SW 1271 (cell line): ENCODE results near the gene PGAP6.
"Not testable (repeated sequence)": the region's sequence is repeated elsewhere in the genome, so short reads cannot be mapped to it uniquely, and the experiment has no call there.

Experiments
- DNase-seq, 2 experiments: peaks; one replicate each; lab custom pipeline; 2025; lab: John Stamatoyannopoulos, UW

Gene PGAP6

DNA sequence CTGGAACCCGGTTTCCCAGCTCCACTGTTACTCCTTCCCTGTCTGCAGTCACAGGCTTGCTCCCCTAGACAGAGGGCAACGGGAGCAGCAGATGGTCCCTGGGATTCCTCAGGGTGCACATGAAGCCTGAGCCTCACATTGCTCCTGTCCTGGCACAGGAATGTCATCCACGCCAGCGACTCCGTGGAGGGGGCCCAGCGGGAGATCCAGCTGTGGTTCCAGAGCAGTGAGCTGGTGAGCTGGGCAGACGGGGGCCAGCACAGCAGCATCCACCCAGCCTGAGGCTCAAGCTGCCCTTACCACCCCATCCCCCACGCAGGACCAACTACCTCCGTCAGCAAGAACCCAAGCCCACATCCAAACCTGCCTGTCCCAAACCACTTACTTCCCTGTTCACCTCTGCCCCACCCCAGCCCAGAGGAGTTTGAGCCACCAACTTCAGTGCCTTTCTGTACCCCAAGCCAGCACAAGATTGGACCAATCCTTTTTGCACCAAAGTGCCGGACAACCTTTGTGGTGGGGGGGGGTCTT, 18.3 kb upstream of the PGAP6 start:
- DNase-seq = no peak

DNA sequence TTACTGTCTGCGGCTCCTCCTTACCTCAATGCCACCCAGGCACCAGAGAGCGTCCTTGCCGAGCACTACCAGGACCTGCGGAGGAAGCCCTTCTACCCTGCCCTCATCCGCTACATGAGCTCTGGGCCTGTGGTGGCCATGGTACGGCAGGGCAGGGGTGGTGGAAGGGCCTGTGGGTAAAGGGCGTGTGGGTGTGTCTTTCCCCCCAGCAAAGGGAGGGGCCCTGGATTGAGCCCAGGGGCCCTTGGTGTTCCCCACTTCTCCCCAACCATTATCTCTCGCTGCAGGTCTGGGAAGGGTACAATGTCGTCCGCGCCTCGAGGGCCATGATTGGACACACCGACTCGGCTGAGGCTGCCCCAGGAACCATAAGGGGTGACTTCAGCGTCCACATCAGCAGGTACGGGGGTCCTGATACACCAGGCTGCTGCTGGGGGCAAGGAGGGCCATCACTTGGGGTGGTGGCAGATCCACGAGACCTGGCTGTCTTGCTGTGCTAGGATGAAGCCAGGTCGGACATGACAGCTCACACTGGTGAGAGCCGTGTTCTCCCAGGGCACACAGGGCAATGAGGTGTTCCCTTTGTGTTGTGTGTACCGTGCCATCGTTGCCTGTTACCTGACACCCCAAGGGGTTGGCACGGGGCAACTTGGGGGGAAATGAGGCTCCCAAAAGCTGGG, 17.7 kb upstream of the PGAP6 start:
- no peak for DNase-seq

DNA sequence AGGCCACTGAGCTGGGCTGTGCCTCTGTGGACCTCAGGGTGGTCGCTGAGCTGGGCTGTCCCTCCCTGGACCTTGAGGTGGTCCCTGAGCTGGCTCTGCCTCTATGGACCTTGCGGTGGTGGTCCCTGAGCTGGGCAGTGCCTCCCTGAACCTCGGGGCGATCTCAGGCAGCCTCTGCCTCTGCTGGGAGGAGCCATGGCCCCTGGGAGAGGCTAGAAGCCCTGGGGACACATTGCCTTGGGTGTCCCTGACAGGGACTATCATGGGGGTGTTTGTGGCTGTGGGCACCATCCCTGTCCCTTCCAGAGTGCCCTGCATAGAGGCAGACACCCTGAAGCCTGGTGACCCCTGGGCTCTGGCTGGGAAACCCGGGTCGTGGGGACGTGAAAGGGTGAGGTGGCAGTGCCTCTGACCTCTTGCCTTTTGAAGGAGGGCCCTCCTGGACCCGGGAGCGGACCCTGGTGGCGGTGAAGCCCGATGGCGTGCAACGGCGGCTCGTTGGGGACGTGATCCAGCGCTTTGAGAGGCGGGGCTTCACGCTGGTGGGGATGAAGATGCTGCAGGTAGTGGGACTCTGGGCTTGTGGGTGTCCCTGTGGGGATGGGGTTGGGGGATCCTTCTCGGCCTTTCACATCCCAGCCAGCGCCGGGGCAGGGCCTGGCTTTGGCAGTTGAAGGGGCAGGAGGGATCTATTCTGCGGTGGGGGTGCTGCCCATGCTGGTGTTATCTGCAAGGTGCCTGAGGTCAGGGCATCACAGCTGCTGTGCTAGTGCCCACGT, 17.0 kb upstream of the PGAP6 start:
- DNase-seq = no peak

DNA sequence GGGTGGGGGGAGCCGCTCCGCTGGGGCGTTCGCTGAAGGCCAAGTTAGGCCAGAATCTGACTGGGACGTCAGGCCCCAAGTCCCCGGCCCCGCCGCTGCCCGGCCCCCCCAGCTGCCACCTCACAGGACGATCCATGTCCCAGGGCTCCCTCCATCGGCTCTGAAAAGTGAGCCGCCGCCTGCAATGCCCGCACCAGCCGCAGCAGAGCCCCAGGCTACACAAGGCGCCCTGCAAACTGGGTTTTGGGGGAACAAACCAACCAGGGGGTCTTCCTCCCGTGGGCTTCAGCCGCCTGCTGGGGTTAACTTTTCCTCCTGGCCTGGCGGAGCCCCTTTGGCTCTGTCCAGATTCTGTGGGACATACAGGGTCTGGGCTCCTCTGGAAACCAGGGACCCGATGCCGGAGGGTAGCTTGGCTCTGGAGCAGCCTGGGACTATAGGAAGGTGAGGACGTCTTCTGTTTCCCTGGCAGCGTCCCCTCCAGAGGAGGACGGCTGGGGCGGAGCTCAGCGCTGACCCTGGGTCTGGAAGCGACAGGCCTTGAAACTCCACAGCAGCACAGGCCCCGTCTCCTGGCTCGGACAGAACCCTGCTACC, 16.1 kb upstream of the PGAP6 start:
- DNase-seq = peak in 1 of 2 experiments; percentile 14

DNA sequence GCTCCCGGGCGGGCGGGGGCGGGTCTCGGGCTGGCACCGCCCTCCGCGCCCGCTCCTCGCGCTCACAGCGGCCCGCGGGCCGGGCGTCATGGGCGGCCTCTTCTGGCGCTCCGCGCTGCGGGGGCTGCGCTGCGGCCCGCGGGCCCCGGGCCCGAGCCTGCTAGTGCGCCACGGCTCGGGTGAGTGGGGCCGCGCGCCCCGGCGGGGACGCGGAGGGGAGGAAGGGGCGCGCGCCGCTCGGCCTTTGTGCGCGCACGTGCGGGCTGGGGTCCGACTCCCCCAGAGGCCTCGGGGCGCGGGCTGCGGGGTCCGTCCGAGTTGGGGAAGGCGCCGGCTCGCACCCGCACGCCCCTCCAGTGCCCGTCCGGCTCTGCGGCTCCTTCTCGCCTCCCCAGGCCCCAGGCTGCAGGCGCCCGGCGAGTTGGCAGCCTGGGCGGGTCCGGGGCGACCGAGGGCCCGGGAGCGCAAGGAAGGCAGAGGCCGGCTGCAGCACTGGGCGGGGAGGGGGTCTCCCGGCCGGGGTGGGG, 15.4 kb upstream of the PGAP6 start, which contains the start of gene NME4:
NME4 (plus strand) TSS at position 65 of the 527 bp plus-strand sequence; CDS start at position 89, 24 bp downstream.
- DNase-seq = no peak

DNA sequence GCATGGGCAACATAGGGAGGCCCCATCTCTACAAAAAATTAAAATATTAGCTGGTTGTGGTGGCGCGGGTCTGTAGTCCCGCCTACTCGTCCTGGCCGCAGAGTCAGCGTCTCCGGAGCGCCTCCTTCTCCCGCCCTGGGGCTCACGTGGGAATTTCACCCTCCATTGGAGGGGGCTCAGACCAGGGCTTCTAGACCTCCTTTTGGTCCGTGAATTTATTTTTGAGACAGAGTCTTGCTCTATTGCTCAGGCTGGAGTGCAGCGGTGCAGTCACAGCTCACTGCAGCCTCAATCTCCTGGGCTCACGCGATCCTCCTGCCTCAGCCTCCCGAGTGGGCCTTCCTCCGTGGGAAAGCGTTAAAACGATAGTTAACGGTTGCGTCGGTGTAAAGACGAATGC, 14.8 kb upstream of the PGAP6 start:
- peak in 1 of 2 experiments; percentile 30 for DNase-seq

DNA sequence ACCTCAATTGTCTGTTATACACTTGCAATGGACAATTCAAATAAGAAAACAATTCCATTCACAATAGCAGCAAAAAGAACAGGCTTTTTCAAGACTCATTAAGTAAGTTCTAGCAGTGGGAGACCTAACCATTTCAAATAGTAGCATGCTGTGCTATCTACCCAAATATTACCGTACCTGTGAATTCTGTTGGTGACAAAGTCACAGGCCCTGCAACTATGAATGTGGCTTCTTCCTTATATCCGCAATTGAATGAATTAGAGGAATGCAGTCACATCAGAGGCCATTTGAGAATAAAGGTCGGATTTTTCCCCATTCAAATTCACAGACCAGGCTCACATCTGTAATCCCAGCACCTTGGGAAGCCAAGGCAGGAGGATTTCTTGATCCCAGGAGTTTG, 14.4 kb upstream of the PGAP6 start:
- DNase-seq = no peak

DNA sequence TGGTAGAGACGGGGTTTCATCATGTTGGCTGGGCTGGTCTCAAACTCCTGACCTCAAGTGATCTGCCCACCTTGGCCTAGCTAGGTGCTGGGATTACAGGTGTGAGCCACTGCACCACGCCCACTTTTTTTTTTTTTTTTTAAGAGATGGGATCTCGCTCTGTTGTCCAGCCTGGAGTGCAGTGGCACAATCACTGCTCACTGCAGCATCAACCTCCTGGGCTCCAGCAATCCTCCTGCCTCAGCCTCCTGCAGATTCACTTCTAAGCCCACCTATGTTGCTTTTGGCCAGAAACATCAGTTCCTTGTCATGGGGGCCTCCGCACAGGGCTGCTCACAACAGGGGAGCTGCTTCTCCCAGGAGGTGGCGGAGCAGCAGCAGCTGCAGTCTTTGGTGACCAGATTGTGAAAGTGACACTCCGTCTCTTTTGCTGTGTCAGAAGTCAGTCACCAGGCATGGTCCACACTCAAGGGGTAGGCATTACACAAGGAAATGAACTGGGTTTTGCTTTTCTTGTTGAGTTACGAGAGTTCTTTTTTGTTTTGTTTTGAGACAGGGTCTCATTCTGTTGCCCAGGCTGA, 10.8 kb upstream of the PGAP6 start:
- DNase-seq = no peak

DNA sequence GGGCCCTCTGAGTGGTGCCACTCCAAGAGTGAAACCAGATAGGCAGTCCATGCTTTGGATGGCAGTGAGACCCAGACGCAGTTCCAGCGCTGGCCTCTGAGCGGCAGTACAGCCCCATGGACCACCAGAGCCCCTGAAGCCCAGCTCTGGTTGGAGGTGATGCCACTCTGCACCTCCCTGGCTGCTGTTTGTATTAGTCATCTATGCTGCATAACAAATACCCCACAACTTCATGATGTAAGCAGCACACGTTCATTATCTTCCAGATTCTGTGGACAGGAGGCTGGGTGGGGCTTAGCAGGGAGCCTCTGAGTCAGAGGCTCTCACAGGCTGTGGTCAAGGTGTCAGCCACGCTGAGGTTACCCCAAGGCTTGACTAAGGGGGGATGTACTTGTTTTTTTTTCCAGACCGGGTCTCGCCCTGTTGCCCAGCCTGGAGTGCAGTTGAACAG, 10.1 kb upstream of the PGAP6 start:
- peak in 1 of 2 experiments; percentile 46 for DNase-seq

DNA sequence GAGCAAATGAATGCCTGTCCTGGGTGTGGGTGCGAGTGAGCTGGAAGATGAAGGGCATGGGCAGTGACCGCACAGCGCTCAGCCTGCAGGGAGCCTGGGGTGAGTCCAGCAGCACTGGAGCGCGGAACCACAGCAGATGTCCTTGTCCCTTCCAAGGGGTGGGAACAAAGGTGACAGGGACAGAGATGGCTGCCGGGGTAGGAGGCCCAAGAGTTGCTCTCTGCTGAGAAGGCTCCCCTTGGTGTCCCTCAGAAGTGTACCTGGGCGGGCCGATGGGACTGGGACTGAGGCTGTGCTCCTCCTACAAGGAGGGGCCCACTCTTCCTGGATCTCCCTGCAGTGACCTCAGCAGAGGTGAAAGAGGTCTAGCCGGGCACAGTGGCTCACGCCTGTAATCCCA, 7.6 kb upstream of the PGAP6 start:
- DNase-seq = no peak

DNA sequence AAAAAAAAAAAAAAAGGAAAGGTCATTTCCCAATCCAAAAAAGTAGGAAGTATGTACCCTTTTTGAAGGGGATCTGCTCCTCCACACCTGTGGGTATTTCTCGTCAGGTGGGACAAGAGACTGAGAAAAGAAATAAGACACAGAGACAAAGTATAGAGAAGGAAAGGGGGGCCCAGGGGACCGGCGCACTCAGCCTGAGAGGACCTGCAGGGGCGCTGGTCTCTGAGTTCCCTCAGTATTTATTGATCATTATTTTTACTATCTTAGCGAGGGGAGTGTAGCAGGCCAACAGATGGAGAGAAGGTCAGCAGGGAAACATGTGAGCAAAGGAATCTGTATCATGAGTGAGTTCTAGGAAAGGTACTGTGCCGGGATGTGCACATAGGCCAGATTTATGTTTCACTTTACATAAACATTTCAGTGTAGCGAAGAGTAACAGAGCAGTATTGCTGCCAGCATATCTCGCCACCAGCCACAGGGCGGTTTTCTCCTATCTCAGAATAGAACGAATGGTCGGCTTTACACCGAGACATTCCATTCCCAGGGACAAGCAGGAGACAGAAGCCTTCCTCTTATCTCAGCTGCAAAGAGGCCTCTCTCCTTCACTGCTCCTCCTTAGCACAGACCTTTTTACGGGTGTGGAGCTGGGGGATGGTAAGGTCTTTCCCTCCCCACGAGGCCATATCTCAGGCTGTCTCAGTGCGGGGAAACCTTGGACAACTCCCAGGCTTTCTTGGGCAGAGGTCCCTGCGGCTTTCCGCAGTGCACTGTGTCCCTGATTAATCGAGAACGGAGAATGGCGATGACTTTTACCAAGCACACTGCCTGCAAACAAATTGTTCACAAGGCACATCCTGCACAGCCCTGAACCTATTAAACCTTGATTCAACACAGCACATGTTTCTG, 6.2 kb upstream of the PGAP6 start:
- DNase-seq = not testable (repeated sequence)

DNA sequence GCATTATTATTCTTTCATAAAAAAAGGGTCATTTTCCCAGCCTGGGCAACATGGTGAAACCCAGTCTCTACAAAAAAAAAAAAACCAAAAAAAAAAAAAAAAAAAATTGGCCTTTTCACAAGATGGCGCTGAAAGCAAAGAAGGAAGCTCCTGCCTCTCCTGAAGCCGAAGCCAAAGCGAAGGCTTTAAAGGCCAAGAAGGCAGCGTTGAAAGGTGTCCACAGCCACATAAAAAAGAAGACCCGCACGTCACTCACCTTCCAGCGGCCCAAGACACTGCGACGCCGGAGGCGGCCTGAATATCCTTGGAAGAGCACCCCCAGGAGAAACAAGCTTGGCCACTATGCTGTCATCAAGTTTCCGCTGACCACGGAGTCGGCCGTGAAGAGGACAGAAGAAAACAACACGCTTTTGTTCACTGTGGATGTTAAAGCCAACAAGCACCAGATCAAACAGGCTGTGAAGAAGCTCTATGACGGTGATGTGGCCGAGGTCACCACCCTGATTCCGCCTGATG, 4.9 kb upstream of the PGAP6 start:
- DNase-seq = no peak

DNA sequence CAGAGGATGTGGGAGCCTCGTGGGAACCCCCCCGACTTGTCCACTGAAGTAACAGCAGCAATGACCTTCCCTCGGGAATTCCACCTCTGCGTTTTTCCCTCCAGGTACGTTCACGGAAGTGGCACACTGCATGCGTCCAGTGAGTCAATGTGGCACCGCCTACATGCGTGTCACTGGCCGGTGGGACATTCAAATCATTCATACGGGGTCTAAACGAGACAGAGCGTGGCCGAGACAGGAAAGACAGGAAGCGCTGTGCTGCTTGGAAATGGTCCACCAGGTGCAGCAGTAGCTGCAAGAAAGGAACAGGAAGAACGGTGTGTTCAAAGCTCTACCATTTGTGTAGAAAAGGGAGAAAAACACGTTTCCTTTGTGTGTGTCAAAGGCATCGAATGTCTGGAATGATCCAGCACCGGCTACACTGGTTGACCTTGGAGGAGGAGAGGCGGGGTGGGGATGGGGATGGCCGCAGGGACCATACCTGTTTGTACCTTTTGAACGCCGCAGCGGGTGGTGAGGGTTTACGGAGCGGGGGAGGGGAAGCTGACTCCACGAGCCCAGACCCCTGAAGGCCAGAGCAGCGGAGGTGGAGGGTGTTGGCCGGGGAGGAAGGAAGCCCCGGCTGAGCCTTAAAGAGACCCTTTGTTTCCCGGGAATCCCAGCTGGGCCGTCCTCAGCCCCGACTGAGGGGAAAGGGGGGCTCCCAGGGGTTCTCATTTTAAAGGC, 1.7 kb upstream of the PGAP6 start:
- DNase-seq = no peak

DNA sequence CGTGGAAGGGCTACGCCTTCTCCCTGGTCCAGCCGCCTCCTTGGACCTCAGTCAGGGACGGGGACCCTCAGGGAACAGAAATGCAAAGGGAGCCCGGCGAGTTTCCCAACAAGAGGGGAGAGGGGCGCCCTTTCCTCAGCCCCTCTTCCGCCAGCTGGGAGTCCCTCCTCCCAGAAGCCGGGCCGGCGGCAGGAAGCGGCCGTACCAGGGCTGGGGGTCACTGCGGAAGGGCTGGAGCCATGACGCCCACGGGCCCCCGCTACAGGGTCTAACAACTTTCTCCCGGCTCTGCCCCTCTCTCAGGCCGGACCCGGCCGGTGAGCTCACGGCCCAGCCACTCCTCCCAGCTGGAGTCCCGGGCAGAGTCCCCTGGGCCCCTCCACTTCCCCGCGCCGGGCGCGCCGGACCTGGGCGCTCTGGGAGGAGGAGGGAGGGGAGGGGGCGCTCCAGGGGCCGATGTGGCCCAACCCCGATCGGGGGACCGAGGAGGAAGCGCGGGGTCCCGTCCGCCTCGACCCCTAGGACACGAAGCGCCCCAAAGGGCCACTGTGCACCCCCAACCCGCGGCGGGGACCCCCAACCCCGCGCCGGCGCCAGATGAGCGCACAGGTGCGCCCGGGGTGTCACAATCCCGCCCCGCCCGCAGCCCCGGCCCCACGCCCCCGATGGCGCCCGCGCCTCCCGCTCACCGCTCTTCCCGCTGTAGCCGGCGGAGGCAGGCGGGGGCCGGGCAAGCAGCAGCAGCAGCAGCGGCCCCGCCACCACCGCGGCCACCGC, 578 bp downstream of the PGAP6 start:
- DNase-seq = no peak

DNA sequence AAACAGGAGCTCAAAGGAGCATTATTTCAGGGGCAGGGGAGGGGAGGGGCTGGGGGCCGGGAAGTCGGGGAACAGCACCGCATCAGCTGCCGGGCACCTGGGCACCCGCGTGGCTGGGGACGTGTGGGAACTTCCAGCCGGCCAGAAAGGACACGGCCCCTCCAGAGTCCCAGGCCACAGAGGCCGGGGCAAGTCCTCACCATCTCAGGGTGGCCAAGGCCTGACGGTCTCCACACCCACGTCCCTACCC, 1.1 kb downstream of the PGAP6 start:
- DNase-seq = no peak

DNA sequence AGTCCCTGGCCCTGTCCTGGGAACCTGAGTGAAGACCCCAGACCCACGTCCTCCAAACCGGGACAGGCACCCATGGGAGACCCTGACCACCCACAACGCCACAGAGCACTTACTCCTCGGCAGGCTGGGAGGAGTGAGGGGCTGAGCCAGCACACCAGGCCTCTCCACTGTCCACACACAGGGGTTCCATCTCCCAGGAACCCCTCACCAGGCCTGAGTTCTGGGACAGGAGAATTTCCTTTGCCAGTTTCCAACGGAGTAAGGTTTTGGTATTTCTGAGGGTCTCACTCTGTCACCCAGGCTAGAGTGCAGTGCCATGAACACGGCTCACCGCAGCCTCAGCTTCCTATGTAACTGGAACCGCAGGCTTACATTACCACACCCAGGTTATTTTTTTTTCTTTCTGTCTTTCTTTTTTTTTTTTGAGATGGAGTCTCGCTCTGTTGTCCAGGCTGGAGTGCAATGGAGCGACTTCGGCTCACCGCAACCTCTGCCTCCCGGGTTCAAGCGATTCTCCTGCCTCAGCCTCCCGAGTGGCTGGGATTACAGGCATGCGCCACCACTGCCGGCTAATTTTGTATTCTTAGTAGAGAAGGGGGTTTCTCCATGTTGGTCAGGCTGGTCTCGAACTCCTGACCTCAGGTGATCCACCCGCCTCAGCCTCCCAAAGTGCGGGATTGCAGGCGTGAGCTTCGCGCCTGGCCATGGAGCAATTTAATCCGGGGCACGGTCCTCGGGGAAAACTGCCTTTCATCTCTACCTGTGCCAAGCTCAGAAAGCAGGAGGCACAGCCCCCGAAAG, 1.6 kb downstream of the PGAP6 start:
- no peak for DNase-seq

DNA sequence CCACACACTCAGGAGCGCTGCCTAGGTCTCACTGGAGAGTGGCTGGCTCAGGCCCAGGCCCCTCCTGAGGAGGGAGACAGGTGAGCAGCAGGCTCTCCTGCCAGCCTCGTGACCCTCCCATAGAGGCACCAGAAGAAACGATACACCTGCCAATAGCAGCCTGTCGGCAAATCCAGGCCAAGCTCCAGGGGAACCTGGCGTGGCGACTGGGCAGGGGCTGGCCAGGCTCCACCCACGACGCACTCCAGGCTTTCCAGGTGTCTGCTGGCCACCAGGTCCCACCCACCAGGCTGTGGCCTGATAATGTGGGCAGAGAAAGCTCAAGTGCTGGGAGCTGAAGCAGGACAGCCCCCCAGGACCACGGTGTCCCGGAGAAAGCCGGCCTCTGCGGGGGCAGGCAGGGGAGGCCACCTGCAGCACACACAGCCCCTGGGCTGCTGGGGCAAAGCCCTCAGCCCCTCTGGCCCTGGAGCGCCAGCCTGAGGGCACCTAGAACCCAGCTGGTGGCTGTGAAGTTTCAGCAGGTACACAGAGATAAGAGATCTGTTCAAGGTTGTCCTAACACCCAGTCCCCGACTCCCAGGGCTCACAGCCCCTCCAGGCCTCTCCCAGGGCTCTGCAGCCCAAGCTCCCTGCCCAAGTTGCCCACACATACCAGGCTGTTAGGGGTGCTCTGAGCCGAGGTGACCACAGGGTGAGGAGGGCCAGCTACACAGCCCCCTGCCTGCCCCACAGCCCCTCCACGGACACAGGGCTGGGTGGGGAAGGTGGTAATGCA, 2.4 kb downstream of the PGAP6 start:
- no peak for DNase-seq

DNA sequence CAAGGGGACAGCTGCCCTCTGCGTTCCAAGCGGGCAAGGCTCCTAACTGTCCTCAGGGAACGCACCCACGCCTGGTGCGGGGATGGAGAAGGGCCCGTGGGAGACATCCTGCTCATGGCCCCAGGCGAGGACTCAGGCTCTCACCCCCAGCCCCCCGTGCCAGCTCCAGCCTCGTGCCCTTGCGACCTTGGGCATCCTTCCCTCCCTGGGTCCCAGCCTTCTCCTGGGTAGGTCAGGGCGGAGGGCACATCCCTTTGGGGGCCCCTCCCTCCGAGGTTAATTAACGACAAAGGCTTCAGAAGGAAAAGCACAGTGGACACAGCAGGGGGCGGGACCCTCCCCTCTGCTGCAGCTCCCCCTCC, 3.0 kb downstream of the PGAP6 start:
- DNase-seq = no peak
